LNCAP (cell line): ENCODE measurements around the gene USP3.

Source experiments
- CTCF ChIP-seq: fragments of 450-650 bp; IDR thresholded peaks from 2 replicates; pipeline ENCODE4 v1.5.1; 2017; ENCODE audit warnings: mild to moderate bottlenecking

Gene USP3

GRCh38 chr15:63608989-63609388 is 104.6 kb downstream of the USP3 start:
- no peak for TF ChIP-seq CTCF

GRCh38 chr15:63609448-63609847 is 105.1 kb downstream of the USP3 start:
- TF ChIP-seq CTCF, result no peak

GRCh38 chr15:63610209-63610841 is 105.9 kb downstream of the USP3 start:
- TF ChIP-seq CTCF, result peak; percentile 88

- no peak for TF ChIP-seq CTCF
These were observed 106.8 kb downstream of the USP3 start for GRCh38 chr15:63611177-63611576.

- no peak for TF ChIP-seq CTCF
These were observed 107.9 kb downstream of the USP3 start for GRCh38 chr15:63612300-63612699.

GRCh38 chr15:63615935-63616334 is 111.5 kb downstream of the USP3 start:
- no peak for TF ChIP-seq CTCF

- TF ChIP-seq CTCF, result no peak
These were observed 119.0 kb downstream of the USP3 start for GRCh38 chr15:63623232-63623969.
